ENCODE measurements around the gene MCM9. TPM values are rescaled to one million over a fixed set of nuclear protein-coding genes. Genes with fewer than 3 reads are reported as not detected.

MCM9 gene
- total RNA-seq, 4 donors from 2014 or later: 26.7 to 47.2 (median 35.8) TPM

- DNase-seq: no peak
- intact Hi-C loops (cut with DNase I): no loop called here
- WGBS, 2 donors: 98 to 100% methylated on average over 1 of the region's 1 CpG
- no peaks in the 10 kb centered on the region for H3K27me3 ChIP-seq
- no peak overlapping the region for H3K27ac ChIP-seq
- no peaks in the 10 kb centered on the region for H3K9me3 ChIP-seq
- H3K4me1 ChIP-seq: peaks cover 0 to 5% of the 10 kb centered on the region in 2 donors
- TF ChIP-seq CTCF (IDR thresholded peaks at IDR 0.05): no peak
- TF ChIP-seq POLR2A (IDR thresholded peaks at IDR 0.05): no peak
- H3K36me3 ChIP-seq: no peaks in the 10 kb centered on the region
- H3K4me3 ChIP-seq (replicated peaks in 1 of 3): no peak overlapping the region
Observed at GRCh38 chr6:118876198-118876597, 58.8 kb downstream of the MCM9 start.

GRCh38 chr6:118875672-118876071, 59.3 kb downstream of the MCM9 start:
- Histone ChIP-seq H3K4me3 (replicated peaks in 1 of 3) (no peak overlapping the region), H3K4me1 (peaks cover 0 to 5% of the 10 kb centered on the region in 2 donors), H3K9me3 (no peaks in the 10 kb centered on the region), H3K27me3 (no peaks in the 10 kb centered on the region), H3K36me3 (no peaks in the 10 kb centered on the region), H3K27ac (no peak overlapping the region)
- DNase-seq: no peak
- 82 to 91% methylated on average over 2 of the region's 2 CpGs for WGBS, 2 donors
- no peak for TF ChIP-seq POLR2A (IDR thresholded peaks at IDR 0.05)
- TF ChIP-seq CTCF (IDR thresholded peaks at IDR 0.05): no peak
- intact Hi-C loops (cut with DNase I): no loop called here

GRCh38 chr6:118873239-118873638, 61.7 kb downstream of the MCM9 start:
- intact Hi-C loops (cut with DNase I): no loop called here
- H3K27ac ChIP-seq: no peak overlapping the region
- no peaks in the 10 kb centered on the region for H3K36me3 ChIP-seq
- no peaks in the 10 kb centered on the region for H3K9me3 ChIP-seq
- no peak overlapping the region for H3K4me3 ChIP-seq (replicated peaks in 1 of 3)
- no peaks in the 10 kb centered on the region for H3K27me3 ChIP-seq
- no peak for DNase-seq
- 91% methylated on average over 2 of the region's 2 CpGs for WGBS, 2 donors
- no peak for TF ChIP-seq CTCF (IDR thresholded peaks at IDR 0.05)
- no peak for TF ChIP-seq POLR2A (IDR thresholded peaks at IDR 0.05)
- H3K4me1 ChIP-seq: no peaks in the 10 kb centered on the region

- Histone ChIP-seq H3K4me3 (replicated peaks in 1 of 3) (no peak overlapping the region), H3K36me3 (no peaks in the 10 kb centered on the region), H3K27ac (no peak overlapping the region), H3K4me1 (no peaks in the 10 kb centered on the region), H3K27me3 (no peaks in the 10 kb centered on the region), H3K9me3 (no peaks in the 10 kb centered on the region)
- DNase-seq: no peak
- TF ChIP-seq POLR2A (IDR thresholded peaks at IDR 0.05) (no peak), CTCF (IDR thresholded peaks at IDR 0.05) (no peak)
- intact Hi-C loops (cut with DNase I): no loop called here
- WGBS, 2 donors: 83 to 95% methylated on average over 2 of the region's 2 CpGs
Observed at GRCh38 chr6:118872726-118873125, 62.2 kb downstream of the MCM9 start.

- H3K36me3 ChIP-seq: no peaks in the 10 kb centered on the region
- intact Hi-C loops (cut with DNase I): no loop called here
- no peak for TF ChIP-seq POLR2A (IDR thresholded peaks at IDR 0.05)
- no peak for TF ChIP-seq CTCF (IDR thresholded peaks at IDR 0.05)
- no peaks in the 10 kb centered on the region for H3K4me1 ChIP-seq
- H3K27me3 ChIP-seq: no peaks in the 10 kb centered on the region
- H3K9me3 ChIP-seq: no peaks in the 10 kb centered on the region
- no peak overlapping the region for H3K27ac ChIP-seq
- DNase-seq: no peak
- H3K4me3 ChIP-seq (replicated peaks in 1 of 3): no peak overlapping the region
Observed at GRCh38 chr6:118872318-118872717, 62.6 kb downstream of the MCM9 start.
